HL-60/S4 treated with phorbol 12-myristate 13-acetate at 8.2 ng/mL for 4 days and 3 days (cell line): ENCODE results near the gene NDN.

Source experiments
- in situ Hi-C: fragments of 300-500 bp; cut with MboI; formaldehyde crosslinking; loops from 2 replicates; pipeline ENCODE4 v1.15.0; 2022; ENCODE audit warnings: low sequenced_read_pairs

The NDN gene

DNA sequence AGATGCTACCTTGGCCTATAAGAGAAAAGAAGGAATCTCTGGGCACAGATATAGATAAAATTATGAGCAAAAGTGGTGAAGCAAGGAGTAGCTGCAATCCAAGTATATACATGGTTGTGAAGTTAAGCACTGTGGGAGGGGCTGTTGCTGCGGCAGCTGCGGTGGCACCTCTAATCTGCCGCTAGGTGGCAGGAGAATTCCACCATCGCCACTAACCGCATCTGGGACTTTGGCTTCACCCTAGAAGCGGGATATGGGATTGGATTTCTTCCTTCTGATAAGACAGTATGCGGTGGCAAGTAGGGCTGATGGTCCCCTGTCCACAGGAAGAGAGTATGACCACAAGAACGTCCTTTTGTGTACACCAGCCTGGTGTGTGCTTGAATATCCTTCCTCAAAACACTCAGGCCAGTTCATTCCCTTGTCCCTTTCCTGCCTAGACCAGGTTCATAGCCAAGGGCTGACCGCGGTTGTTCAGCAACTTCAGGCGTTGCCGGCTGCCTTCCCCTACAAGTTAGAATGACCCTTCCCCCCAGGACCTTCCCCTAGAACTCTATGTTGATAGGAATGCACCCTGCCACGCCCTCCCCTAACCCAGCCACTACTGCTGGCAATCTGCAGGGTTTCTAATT lies 44.6 kb downstream of the NDN start:
- in situ Hi-C loops: no loop called here
